Endodermal cell (in vitro differentiated cells): ENCODE measurements around the gene PCBP1. TPM values are rescaled to one million over a fixed set of nuclear protein-coding genes. Genes with fewer than 3 reads are reported as not detected.
A peak's percentile ranks its signal among the peaks of the same experiment; 100 is the strongest.
"Not testable (repeated sequence)": the region's sequence is repeated elsewhere in the genome, so short reads cannot be mapped to it uniquely, and the experiment has no call there.

Source experiments
- DNase-seq: peaks from one replicate; pipeline ENCODE4 v3.0.0-alpha.2; 2017
- H3K27ac ChIP-seq: 2 replicates; pipeline ENCODE4 v1.5.1; 2013; ENCODE audit warnings: mild to moderate bottlenecking, low read depth, low read length, moderate library complexity
- H3K27me3 ChIP-seq: 2 replicates; pipeline ENCODE4 v1.6.1; 2013; ENCODE audit warnings: mild to moderate bottlenecking, low read length, moderate library complexity; ENCODE audit not compliant: insufficient read depth, control insufficient read depth, poor library complexity, severe bottlenecking
- H3K36me3 ChIP-seq: 2 replicates; pipeline ENCODE4 v1.7.0; 2013; ENCODE audit warnings: mild to moderate bottlenecking, low read length, moderate library complexity; ENCODE audit not compliant: control insufficient read depth, insufficient read depth
- H3K4me1 ChIP-seq: one replicate; pipeline ENCODE4 v1.7.0; 2013; ENCODE audit warnings: low read length; ENCODE audit not compliant: control insufficient read depth, insufficient read depth
- H3K4me3 ChIP-seq: 2 replicates; pipeline ENCODE4 v1.5.1; 2013; ENCODE audit warnings: mild to moderate bottlenecking, low read length, moderate library complexity
- H3K9ac ChIP-seq: 2 replicates; pipeline ENCODE4 v1.6.1; 2013; ENCODE audit warnings: mild to moderate bottlenecking, low read length, moderate library complexity; ENCODE audit not compliant: poor library complexity, severe bottlenecking; ENCODE audit errors: extremely low read depth
- H3K9me3 ChIP-seq: 2 replicates; pipeline ENCODE4 v1.6.1; 2013; ENCODE audit warnings: mild to moderate bottlenecking, low read length, moderate library complexity; ENCODE audit not compliant: control insufficient read depth
- H3K27ac Mint-ChIP-seq: 2 replicates; pipeline ENCODE4 v1.8.0; 2020; ENCODE audit warnings: mixed read lengths
- H3K27me3 Mint-ChIP-seq: 2 replicates; pipeline ENCODE4 v1.8.0; 2021; ENCODE audit warnings: mild to moderate bottlenecking, mixed read lengths; ENCODE audit not compliant: insufficient read depth
- H3K36me3 Mint-ChIP-seq: 2 replicates; pipeline ENCODE4 v1.8.0; 2020; ENCODE audit warnings: low read depth, mixed read lengths
- H3K4me1 Mint-ChIP-seq: 2 replicates; pipeline ENCODE4 v1.8.0; 2020; ENCODE audit warnings: mixed read lengths
- H3K4me3 Mint-ChIP-seq: 2 replicates; pipeline ENCODE4 v1.8.0; 2020; ENCODE audit warnings: mild to moderate bottlenecking, moderate library complexity, mixed read lengths
- H3K9me3 Mint-ChIP-seq: 2 replicates; pipeline ENCODE4 v1.8.0; 2020; ENCODE audit warnings: mild to moderate bottlenecking, mixed read lengths
- CTCF ChIP-seq: fragments of 200-600 bp; sonication (generic); conservative IDR thresholded peaks from 2 replicates; pipeline ENCODE4 v1.5.0; 2021; ENCODE audit warnings: antibody characterized with exemption, mild to moderate bottlenecking
- WGBS, 2 experiments: methylation state at CpG; one replicate each; pipeline versions ENCODE4 v1.1.5 to v1.1.7; 2013; ENCODE audit warnings: missing lambda C conversion rate in 2 of 2, mixed read lengths in 1 of 2; ENCODE audit not compliant: insufficient coverage in 1 of 2, insufficient read length in 1 of 2; 5-methylcytosine and 5-hydroxymethylcytosine counted together
- total RNA-seq, 2 donors: library from RNA; stranded (reverse); fragmentation: NEBNext Ultra II Directional in 1 of 2; extraction: Animal tissue kit (Norgen Biotek cat#: 25700) in 1 of 2; gene quantifications; 2 replicates in 1 of 2; 3 replicates in 1 of 2; pipeline ENCODE4 v1.2.1, GENCODE V29; 2021

Gene PCBP1
- total RNA-seq, 2 donors from 2014 or later: 344 to 357 TPM

DNA sequence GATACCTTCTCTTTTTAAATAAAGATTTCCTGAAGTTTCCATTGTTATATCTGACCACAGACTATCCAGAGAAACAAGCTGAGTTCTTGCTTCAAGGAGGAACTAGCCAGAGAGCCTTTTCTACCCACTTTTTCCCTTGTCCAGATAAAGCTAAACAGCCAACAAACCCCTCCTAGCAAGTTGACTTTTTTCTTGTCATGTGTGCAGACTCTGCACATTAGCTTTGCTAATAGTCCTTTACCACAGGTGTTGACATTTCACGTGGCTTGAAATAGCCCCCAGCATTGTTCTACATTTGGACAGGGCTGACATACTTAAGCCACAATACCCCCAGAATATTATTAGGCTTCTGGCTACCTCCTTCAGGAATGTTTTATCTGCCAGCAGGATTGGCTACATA is 40.7 kb downstream of the PCBP1 start:
- Mint-ChIP-seq H3K4me1 (peaks cover 28% of the 10 kb centered on the region), H3K27ac (no peak overlapping the region), H3K36me3 (no peaks in the 10 kb centered on the region), H3K9me3 (no peaks in the 10 kb centered on the region), H3K27me3 (no peaks in the 10 kb centered on the region), H3K4me3 (no peak overlapping the region)
- Histone ChIP-seq H3K27ac (no peak overlapping the region), H3K27me3 (no peaks in the 10 kb centered on the region), H3K4me3 (no peak overlapping the region), H3K36me3 (no peaks in the 10 kb centered on the region), H3K9me3 (no peaks in the 10 kb centered on the region), H3K9ac (no peak overlapping the region), H3K4me1 (peaks cover under 1% of the 10 kb centered on the region)
- DNase-seq: no peak
- TF ChIP-seq CTCF: no peak
- 75 to 79% methylated on average over 1 of the region's 1 CpG for WGBS, 2 experiments

- not testable (repeated sequence) for H3K27me3 ChIP-seq, H3K9ac ChIP-seq, H3K4me3 Mint-ChIP-seq, DNase-seq, H3K9me3 ChIP-seq, H3K9me3 Mint-ChIP-seq, H3K4me1 ChIP-seq, H3K27me3 Mint-ChIP-seq, H3K4me3 ChIP-seq, H3K36me3 Mint-ChIP-seq, H3K36me3 ChIP-seq, H3K27ac Mint-ChIP-seq, H3K27ac ChIP-seq
- 87 to 91% methylated on average over 14 to 17 of the region's 17 CpGs for WGBS, 2 experiments
- H3K4me1 Mint-ChIP-seq: peaks cover 26% of the 10 kb centered on the region
Observed at GRCh38 chr2:70131344-70132143, 44.3 kb downstream of the PCBP1 start.

GRCh38 chr2:70132244-70133126 is 45.2 kb downstream of the PCBP1 start:
- peaks cover 25% of the 10 kb centered on the region for H3K4me1 Mint-ChIP-seq
- Histone ChIP-seq H3K27ac (peak overlapping the region; percentile 68), H3K4me1 (no peaks in the 10 kb centered on the region), H3K9me3 (no peaks in the 10 kb centered on the region), H3K9ac (no peak overlapping the region), H3K36me3 (no peaks in the 10 kb centered on the region), H3K27me3 (no peaks in the 10 kb centered on the region), H3K4me3 (no peak overlapping the region)
- no peaks in the 10 kb centered on the region for H3K36me3 Mint-ChIP-seq
- DNase-seq: peak; percentile 63
- WGBS, 2 experiments: 61 to 67% methylated on average over 5 to 8 of the region's 8 CpGs
- H3K27me3 Mint-ChIP-seq: no peaks in the 10 kb centered on the region
- peak overlapping the region; percentile 82 for H3K27ac Mint-ChIP-seq
- no peaks in the 10 kb centered on the region for H3K9me3 Mint-ChIP-seq
- H3K4me3 Mint-ChIP-seq: no peak overlapping the region
- TF ChIP-seq CTCF: no peak
